AML-193 (cell line): ENCODE measurements around the gene FOXF1.

Experiments used
- DNase-seq, 2 experiments: peaks; one replicate each; lab custom pipeline; 2025; lab: John Stamatoyannopoulos, UW

FOXF1 gene

DNA sequence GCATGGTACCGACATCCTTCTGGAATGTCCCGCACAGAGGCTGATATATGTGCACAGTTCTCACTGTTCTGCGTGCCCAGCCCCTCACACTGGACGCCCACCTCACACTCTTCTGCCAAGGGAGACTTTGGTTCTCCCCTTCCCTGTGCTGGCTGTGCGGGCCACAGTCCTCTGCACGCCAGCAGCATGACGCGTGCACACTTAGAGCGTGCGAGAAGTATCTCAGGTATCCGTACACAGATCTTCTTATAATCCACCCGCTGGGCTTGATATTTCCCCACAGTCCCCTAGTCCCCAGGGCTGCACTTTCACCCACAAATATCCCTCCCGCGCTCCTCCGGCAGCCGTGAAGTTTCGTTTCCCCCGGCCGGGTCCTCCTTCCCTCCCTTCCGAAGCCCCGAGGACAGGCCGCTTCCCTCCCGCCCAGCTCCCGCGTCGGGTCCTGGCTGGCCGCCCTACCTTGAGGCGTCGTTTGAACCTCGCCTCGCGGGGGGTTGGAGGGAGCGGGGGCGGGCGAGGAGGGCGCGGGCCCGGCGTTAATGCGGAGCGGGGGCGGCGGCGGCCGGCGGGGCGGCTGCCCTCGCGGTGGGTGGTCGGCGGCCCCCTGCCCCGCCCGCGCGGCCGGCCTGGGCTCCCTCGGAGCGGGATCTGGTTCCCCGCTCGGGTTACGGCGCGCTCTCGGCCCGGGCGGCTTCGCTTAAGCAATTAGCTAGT lies 5.0 kb upstream of the FOXF1 start:
- no peak for DNase-seq

DNA sequence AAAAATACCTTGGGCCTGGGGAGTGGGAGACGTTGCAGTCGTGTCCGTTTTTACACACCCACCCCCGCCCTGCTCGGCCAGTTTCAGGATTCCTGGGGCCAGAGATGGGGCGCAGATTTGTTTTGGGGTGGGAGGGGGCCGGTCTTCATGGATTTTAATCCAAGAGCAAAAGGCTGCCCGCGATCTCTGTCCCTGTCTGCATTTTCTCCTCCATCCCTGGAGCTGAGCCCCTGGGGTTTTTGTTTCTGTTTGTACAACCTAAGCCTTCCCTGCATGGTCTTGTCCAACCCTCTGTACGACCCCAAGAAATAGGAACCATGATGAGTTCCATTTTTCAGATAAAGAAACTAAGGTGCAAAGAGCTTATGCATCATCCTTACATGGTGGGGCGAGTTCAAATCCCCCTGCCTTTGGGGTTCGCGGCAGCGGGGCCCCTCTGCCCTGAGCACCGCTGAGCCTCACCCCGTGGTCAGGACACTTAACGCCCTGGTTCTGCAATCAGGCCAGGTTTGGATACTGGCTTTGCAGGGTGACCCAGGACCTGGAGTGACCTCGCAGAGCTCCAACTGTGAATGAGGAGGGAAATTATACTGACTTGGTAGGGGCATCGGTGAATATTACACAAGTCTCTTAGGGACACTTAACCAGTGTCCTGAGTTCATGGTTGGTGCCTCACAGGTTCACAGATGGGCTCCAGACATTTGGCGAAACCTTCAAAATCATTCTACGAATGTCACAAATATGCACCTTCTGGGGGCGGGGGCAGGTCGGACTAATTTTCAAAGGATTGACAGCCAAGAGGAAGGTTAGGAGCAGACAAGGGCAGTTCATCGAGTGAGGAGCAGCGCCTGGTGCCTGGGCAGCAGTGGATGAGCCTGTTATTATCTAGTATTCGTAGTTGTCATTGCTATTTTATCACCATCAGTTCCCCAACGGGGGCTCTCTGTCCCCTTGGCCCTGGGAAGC lies 4.1 kb upstream of the FOXF1 start:
- DNase-seq = no peak

DNA sequence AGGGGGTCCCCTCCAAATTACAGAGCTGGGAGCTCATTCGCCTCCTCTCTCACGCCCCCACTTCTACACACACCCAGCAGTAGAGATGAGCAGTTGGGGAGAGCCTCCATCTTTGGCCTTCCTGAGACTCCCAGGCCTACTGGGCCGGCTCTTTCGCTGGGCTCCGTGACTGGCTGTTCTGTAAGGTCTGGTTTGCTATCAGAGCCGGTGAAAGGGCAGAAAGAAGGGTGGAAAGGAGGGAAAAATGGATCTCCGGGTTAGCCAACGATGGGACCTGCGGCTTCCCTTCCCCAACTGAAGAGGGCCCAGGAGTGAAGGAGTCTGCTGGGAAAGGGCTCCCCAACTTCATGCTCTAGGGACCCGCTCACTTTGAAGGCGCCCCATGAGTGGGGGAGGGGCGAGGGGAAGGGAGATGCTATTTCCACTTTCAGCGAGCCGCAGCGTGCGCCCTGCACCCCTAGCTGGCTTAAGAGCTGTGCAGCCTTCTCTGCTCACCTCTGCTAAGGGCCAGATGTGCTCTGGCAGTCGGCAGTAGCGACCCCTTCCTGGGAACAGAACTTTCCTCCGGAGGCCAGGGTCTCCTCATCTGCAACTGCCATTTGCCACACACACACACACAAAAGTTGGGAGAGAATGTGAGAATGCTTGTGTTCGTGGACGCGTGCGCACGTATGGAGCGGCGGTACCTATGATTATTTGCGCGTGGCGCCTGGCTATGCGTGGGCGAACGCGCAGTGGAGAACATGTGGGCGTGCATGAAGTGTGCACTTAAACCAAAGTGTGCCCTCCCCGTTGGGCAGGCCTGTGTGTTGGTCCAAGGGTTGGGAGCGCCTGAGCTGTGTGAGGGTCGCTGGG lies 2.9 kb upstream of the FOXF1 start:
- no peak for DNase-seq

DNA sequence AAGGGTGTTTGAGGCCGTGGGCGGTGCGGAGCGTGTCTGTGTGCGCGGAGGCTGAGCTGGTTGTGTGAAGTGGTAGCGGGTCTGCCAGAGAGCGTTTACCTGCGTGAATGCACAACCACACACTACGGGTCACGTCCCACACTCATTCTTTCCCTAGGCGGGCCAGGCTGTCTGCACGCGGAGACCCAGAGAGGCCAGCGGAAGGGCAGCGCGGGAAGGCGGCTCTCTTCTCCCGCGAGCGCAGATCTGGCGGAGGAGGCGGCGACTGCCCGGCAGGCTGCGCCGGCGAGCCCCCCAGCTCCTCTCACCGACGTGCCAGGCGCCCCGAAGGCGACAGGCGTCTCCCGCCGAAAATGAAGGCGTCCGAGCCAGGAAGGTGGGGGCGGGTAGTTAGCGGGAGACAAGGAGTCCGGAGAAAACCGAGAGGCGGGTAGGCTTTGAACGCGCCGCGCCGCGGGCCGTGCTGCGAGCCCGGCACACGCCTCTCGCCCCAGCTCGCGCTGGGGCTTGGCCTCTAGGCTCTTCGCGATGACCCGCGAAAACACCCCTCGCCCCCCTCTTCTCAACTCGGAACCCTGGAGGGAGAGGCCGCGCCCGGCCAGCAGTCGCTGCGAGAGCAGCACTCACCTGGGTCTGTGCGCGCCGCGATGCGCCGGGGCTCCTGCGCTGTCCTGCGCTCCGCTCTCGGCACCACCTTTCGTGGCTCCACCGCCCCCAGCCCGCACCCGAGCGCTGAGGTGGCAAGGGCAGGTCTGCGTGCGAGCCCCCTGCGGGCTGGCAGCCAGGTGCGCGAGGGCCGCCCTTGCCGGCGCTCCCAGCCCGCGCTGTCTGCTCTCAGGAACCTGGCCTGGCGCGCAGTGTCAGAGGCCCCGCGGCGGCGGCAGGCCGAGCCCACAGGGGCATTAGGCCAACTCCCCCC lies 2.0 kb upstream of the FOXF1 start:
- DNase-seq = no peak

DNA sequence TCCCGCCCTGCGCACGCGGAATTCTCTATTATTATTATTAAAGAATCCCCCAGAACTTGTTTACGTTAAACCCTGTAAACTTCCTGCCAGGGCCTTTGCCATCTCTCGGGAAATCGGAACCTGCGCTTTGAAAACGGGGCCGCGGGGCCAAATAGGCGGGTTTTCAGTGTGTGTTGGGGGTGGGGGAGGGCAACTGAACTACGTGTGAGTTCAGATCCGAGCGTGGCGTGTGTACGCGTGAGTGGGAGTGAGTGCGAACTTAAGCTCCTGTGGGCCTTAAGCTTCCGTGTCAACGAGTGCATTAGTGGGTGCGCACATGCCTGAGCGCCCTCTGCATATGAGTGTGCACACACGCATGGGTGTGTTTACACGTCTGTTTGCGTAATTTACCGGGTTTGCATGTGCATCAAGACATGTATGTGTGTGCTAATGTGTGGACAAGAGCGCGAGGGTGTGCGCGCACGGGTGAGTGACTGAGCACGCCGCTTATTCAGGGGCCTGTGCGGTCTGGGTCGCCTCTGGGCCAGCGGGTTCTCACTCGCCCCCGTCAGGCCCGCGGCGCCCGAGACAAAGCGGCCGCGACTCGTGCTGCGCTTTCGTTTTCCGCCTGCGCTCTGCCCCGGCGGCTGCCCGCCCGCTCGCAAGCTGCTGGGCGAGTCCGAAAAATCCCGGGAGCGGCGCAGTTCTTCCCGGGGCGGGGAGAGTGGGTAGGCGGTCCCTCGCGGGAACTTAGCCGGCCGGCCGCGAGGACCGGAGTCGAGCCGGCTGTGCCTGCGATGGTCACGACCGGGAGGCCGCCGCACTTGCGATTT lies 1.2 kb upstream of the FOXF1 start:
- no peak for DNase-seq

DNA sequence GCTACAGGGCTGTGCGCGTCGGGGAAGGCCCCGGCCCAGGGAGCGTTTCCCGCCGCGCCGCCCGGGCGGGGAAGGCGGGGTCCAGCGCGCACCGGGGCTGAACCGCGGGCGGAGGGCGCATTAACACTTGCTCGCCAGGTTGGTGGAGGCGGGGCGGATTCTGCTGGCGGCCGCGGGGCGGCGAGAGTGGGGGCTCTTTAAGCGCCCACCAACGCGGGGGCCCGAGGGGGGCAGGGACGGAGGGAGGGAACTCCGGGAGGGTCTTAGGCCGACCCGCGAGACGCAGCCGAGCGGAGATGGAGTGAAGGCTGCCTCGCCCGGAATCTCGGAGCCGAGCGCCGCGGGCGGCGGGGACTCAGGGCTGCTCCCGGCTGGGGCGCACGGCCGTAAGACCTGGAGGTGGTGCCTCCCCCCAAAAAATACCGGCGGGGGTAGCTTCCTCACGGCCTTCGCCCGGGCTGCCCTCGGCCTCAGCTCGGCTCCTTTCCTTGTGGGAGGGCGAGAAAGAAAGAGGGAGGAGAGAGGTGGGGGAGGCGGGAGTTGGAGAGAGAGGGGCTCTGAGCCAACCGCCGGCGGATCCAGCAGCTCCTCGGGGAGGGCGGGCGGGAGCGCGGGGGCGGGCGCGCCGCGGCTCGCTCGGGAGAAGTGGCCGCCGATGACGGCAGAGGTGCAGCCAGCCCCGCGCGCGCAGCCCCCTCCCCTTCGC lies 415 bp upstream of the FOXF1 start:
- no peak for DNase-seq

DNA sequence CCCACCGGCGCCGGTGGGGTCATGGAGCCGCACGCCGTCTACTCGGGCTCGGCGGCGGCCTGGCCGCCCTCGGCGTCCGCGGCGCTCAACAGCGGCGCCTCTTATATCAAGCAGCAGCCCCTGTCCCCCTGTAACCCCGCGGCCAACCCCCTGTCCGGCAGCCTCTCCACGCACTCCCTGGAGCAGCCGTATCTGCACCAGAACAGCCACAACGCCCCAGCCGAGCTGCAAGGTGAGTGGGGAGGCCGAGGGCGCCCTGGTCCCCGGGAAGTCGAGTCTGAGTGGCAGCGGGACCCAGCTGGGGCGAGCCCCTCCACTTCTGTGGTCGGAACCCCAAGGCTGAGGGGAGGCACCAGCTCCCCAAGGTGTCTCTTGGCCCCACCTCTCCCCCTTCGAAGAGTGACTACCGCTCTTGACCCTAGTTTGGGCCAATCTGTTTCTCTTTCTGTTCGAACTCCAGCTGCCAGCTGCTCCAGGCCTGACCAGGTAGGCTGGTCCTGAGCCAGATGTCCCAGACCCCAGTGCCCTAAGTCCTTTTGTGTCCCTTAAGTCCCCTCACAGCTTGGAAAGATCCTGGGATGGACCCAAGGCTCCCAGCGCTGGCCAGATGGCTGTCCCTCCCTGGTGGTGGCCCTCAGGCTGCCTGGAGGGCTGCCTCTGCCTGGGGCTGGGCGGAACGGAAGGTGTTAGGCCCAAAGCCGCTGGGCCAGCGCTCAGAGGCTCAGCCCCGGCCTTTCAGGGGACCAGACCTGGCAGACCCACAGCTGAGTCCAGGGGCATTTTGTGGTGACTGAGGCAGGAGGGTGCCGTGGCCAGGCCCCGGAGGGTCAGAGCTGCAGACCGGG lies 1.2 kb downstream of the FOXF1 start:
- DNase-seq = no peak

DNA sequence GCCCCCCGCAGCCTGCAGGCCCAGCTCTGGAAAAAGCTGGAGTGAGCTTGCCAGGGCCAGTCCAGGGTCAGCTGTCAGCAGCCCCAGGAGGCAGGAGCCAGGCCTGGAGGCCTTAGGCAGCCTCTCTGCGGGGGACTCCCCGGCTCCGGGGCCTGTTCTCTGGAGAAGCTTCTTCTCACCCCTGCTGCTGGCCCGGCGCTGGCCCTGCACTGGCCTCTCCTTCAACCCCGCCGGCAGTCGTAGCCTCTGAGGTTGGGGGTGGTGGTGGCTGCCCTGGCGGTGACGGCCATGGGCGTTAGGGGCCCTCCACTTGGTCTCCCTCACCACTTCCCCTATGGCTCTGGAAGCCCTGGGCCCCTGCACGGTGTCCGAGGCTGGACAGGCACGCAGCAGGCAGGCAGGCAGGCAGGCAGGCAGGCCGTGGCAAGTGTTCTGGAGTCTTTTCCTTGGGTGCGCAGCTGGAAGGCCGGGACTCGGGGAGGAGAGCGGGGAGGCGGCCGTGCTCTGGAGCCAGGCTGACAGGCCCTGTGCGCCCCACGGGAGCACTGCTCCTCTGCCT lies 2.1 kb downstream of the FOXF1 start:
- DNase-seq = no peak

DNA sequence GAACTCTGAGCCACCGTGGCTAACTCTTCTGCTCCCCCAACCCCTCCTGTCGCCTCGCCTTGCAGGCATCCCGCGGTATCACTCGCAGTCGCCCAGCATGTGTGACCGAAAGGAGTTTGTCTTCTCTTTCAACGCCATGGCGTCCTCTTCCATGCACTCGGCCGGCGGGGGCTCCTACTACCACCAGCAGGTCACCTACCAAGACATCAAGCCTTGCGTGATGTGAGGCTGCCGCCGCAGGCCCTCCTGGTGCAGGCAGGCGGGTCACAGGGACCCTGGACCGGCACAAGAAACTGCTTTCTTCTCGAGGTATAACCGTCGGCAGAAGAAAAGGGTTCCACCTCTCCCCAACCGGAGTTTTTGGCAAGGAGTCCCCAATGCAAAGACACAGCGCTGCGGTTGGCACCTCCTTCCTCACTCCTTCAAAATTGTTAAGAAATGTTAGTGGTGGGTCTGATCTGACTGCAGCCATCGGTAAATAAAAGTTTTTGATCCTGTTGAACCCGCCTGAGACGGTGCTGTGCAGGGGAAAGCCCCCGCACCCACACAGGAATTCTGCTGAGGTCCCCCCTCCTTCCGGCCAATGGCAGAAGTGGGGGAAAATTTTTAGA lies 2.6 kb downstream of the FOXF1 start:
- DNase-seq = no peak

DNA sequence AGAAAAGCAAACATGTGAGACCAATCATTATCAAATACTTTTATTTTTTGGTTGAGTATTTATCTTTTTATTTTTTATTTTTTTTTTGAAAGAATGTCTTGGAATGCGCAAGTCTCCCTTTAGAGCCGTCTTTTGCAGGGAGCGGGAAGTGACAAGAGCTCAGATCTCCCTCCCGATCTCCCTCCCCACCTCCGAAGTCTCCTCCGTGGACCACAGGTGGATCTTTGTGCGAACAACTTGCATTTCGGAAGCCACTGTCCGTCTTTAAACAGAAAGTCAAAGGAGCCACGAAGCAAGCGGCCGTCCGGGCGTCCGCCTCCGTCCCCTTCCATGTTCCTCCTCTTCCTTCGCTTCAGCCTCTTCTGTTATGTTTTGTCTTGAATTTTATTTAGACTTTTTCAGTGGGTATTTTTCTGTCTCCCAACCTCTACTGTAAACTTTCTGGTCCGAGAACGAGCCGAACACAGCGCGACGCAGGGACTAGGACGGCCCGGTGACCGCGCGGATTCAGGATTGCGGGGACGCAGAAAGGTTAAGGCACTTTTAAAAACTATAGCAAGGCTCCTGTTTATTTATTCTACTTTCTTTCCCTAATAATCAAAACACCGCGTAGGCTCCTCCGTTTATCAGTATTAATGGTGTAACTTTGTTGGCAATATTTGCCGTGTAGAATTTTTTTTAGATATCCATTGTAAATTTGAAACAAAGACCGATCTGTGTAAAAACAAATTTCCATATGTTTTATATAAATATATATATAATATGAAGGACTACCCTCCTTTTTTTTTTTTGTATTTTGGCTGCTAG lies 3.3 kb downstream of the FOXF1 start:
- DNase-seq = no peak

DNA sequence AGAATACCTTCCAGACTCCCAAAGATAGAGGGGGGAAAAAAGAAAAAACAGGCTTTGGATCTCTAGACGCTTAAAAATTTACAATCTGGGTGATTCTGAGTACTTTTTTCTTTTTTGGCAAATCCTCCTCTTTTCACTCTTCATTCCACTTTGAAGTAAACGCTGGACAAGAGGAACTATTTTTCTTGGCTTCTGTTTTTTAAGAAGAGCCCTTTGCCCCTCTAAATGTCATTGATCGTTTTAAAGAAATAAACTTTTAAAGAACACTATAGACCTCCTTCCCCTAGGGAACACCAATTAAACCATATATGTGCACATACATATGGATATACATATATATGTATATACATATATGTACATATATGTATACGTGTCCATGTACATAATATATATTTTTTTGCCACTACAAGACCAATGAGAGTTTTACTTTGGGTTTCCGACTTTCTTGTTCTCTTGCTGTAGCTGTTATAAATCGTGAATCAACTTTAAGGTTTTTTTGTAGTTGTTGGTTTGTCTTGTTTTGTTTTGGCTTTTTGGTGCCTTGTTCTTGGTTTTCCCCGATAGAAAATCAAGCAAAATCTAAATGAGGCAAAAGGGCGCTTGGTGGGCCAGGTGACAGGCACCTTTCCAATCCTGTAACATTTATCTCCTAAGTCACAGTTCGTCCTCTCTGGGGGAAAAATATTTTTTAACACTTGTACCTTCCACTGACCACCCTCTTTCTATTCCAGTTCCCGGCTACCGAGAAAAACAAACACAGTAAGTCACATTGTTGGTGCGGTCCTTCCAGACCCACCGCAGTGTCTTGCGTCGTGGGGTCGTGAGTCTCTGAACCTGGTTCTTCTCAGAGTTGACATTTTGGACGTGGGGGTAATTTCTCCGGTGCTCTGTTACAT lies 4.4 kb downstream of the FOXF1 start:
- DNase-seq = no peak

DNA sequence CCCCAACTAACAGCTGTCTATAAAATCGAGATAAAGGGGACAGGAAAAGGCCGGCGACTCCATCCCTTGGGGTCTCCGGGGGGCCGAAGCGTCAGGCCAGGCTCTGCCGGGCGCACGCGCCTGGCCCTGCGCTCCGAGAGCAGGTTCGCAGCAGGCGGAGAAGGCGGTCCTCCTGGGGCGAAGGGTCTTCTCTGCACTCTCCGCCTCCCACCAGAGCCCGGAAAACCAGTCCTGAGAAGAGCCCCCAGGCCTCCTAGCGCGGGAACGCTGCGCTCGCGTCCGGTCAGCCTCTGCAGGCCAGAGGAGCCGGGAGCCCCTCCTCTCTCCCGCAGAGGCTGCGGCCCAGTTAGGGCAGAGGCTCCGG lies 5.1 kb downstream of the FOXF1 start:
- DNase-seq = no peak

DNA sequence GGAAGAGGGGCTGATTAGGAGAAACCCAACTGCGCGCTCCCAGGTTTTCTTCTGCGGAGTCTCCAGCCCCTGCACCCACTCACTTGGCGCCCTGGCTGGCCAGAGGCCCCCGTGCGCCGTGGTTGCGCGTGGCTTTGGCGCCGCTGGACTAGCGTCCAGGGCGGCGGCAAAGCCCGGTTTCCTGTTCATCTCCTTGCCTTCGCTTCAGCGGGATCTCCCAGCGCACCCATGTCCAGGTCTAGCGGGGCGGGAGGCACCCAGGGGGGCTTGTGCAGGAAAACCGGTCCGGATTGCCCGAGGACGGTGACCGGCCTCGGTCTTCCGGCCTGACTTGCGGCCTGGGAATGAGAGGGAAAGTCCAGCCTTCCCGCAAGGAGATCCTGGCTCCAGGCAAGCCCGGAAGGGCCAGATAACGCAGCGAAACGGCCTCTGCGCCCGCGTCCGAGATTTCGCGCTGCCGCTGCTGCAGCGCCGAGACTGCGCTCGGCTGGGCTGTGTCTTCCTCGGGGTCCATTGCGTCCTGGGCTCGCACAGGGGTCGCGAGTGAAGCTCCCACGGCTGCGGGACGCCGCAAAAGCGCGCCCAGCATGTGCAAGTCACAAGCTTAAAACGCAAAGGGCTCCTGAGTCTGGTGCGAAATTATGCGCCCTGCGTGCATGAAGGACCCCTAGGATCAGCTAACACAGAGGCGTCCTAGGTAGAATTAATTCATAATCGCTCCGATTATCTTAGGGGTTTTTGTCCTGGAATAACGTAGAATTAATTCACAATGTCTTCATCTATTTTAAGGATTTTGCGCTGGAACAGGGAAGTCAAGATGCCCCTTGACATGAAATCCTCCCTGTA lies 5.7 kb downstream of the FOXF1 start:
- no peak for DNase-seq

DNA sequence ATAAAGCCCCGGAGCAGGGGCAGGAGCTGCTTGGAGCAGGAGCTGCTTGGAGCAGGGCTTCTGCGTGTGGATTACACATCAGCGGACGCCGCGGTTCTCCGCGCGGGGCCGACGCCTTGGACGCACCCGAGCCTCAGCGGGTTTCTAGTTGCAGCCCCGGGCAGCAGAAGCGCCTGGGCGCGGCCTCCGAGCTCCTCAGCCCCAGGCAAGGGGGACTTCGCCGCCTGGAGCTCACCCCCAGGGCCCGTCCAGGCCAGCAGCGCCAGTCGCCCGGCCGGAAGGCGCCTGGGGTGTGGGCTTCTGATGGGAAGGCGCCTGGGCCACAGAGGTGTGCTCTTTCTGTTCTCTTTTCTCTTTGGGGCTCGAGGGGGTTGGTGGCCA lies 6.3 kb downstream of the FOXF1 start:
- no peak for DNase-seq

DNA sequence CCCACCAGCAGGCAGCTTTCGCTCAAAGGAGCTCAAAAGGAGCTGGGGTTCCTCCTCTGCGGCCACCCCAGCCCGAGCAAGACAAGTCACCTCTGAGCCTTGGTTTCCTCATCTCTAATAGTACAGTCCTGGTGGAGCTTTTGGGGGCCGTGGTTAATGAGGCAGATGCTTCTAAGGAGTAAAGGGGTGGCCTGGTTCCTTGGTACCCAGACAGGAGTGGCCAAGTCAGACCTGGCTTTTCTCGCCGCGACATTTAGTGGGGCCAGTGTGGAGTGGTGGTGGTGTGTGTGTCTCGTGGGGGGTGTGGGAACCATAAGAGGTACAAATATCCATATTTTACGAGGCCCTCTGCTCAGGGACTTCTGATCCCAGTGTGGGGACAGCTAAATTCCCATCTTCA lies 6.7 kb downstream of the FOXF1 start:
- no peak for DNase-seq
